Measurements from ENCODE around the gene TOLLIP. TPM values are rescaled to one million over a fixed set of nuclear protein-coding genes. Genes with fewer than 3 reads are reported as not detected.

TOLLIP gene
- total and polyA plus RNA-seq, 9 donors = 14.1 to 60.8 (median 44.8) TPM

- intact Hi-C loops (cut with DNase I) = no loop called here
- Histone ChIP-seq H3K9me3 (no peaks in the 10 kb centered on the region), H3K27me3 (no peaks in the 10 kb centered on the region), H3K4me1 (ENCODE audit: insufficient read depth) (no peaks in the 10 kb centered on the region), H3K4me3 (no peak overlapping the region), H3K36me3 (no peaks in the 10 kb centered on the region), H3K27ac (no peak overlapping the region)
- WGBS, 3 donors = 91 to 93% (median 92%) methylated on average over 14 of the region's 14 CpGs
- DNase-seq = no peak
- TF ChIP-seq EP300 (IDR thresholded peaks at IDR 0.05) (no peak), POLR2A (IDR thresholded peaks at IDR 0.05) (no peak), CTCF (IDR thresholded peaks at IDR 0.05) (no peak)
Observed at GRCh38 chr11:1279674-1280055, 29.8 kb downstream of the TOLLIP start.

- intact Hi-C loops (cut with DNase I) = no loop called here
Observed at GRCh38 chr11:1278766-1279673, 30.4 kb downstream of the TOLLIP start.

GRCh38 chr11:1277936-1278512 lies 31.4 kb downstream of the TOLLIP start:
- Histone ChIP-seq H3K4me1 (ENCODE audit: insufficient read depth) (no peaks in the 10 kb centered on the region), H3K27me3 (no peaks in the 10 kb centered on the region), H3K27ac (no peak overlapping the region), H3K9me3 (no peaks in the 10 kb centered on the region), H3K4me3 (no peak overlapping the region), H3K36me3 (no peaks in the 10 kb centered on the region)
- TF ChIP-seq EP300 (IDR thresholded peaks at IDR 0.05) (no peak), POLR2A (IDR thresholded peaks at IDR 0.05) (no peak), CTCF (IDR thresholded peaks at IDR 0.05) (no peak)
- no peak for DNase-seq
- 88 to 90% (median 89%) methylated on average over 12 to 27 of the region's 27 CpGs for WGBS, 3 donors
- intact Hi-C loops (cut with DNase I) = no loop called here

More at GRCh38 chr11:1278766-1279673, 30.4 kb downstream of the TOLLIP start:
- H3K9me3 ChIP-seq = no peaks in the 10 kb centered on the region
- TF ChIP-seq POLR2A (IDR thresholded peaks at IDR 0.05) (no peak), CTCF (IDR thresholded peaks at IDR 0.05) (no peak), EP300 (IDR thresholded peaks at IDR 0.05) (no peak)
- no peaks in the 10 kb centered on the region for H3K36me3 ChIP-seq
- H3K4me3 ChIP-seq = no peak overlapping the region
- 92 to 94% (median 94%) methylated on average over 40 of the region's 40 CpGs for WGBS, 3 donors
- H3K27ac ChIP-seq = no peak overlapping the region
- DNase-seq = no peak
- H3K4me1 ChIP-seq (ENCODE audit: insufficient read depth) = no peaks in the 10 kb centered on the region
- no peaks in the 10 kb centered on the region for H3K27me3 ChIP-seq

GRCh38 chr11:1276866-1277615 lies 32.4 kb downstream of the TOLLIP start:
- no peak for DNase-seq
- H3K4me1 ChIP-seq (ENCODE audit: insufficient read depth) = no peaks in the 10 kb centered on the region
- H3K9me3 ChIP-seq = no peaks in the 10 kb centered on the region
- TF ChIP-seq CTCF (IDR thresholded peaks at IDR 0.05) (no peak), POLR2A (IDR thresholded peaks at IDR 0.05) (no peak), EP300 (IDR thresholded peaks at IDR 0.05) (no peak)
- 85 to 88% (median 86%) methylated on average over 37 of the region's 37 CpGs for WGBS, 3 donors
- H3K27me3 ChIP-seq = no peaks in the 10 kb centered on the region
- intact Hi-C loops (cut with DNase I) = no loop called here
- H3K4me3 ChIP-seq = no peak overlapping the region
- H3K36me3 ChIP-seq = no peaks in the 10 kb centered on the region
- H3K27ac ChIP-seq = no peak overlapping the region

Measured in ovary (tissue), 9 donors.